Loucy (cell line): ENCODE data around the gene MGAT5B.

Experiments used
- H2AFZ ChIP-seq: fragments of 200-600 bp; sonication (generic); 2 replicates; pipeline ENCODE4 v1.6.0; 2016; ENCODE audit warnings: antibody characterized with exemption, mild to moderate bottlenecking, low read length, moderate library complexity
- H3F3A ChIP-seq: fragments of 200-600 bp; 2 replicates; pipeline ENCODE4 v1.6.0; 2016; ENCODE audit warnings: antibody characterized with exemption, low read depth, mild to moderate bottlenecking
- H3K27me3 ChIP-seq: fragments of 200-600 bp; sonication (generic); 2 replicates; pipeline ENCODE4 v1.6.1; 2014; ENCODE audit warnings: low read length, mild to moderate bottlenecking; ENCODE audit not compliant: insufficient read depth, poor library complexity, severe bottlenecking
- H3K36me3 ChIP-seq: fragments of 200-600 bp; sonication (generic); 2 replicates; pipeline ENCODE4 v1.6.1; 2016; ENCODE audit warnings: low read length; ENCODE audit not compliant: insufficient read depth
- H3K4me1 ChIP-seq: fragments of 200-600 bp; sonication (generic); 2 replicates; pipeline ENCODE4 v1.5.1; 2014; ENCODE audit warnings: low read length, mild to moderate bottlenecking; ENCODE audit not compliant: insufficient read depth, poor library complexity, severe bottlenecking
- H3K4me2 ChIP-seq: fragments of 200-600 bp; sonication (generic); 2 replicates; pipeline ENCODE4 v1.6.0; 2014; ENCODE audit warnings: antibody characterized with exemption, low read length, low read depth, mild to moderate bottlenecking; ENCODE audit not compliant: poor library complexity, severe bottlenecking
- H3K4me3 ChIP-seq: fragments of 200-600 bp; sonication (generic); 2 replicates; pipeline ENCODE4 v1.5.1; 2014; ENCODE audit warnings: low read length, mild to moderate bottlenecking, mixed read lengths; ENCODE audit not compliant: poor library complexity, severe bottlenecking
- H3K79me2 ChIP-seq: fragments of 200-600 bp; sonication (generic); 2 replicates; pipeline ENCODE4 v1.6.1; 2014; ENCODE audit warnings: low read length; ENCODE audit not compliant: insufficient read depth
- H3K9ac ChIP-seq: fragments of 200-600 bp; sonication (generic); 2 replicates; pipeline ENCODE4 v1.6.0; 2014; ENCODE audit warnings: mild to moderate bottlenecking, low read depth, low read length, moderate library complexity; ENCODE audit not compliant: poor library complexity, severe bottlenecking
- H3K9me2 ChIP-seq: fragments of 200-600 bp; sonication (generic); replicated peaks from 2 replicates; pipeline ENCODE4 v1.6.1; 2016; ENCODE audit warnings: low read depth, low read length, mixed read lengths
- H3K9me3 ChIP-seq: fragments of 200-600 bp; sonication (generic); 2 replicates; pipeline ENCODE4 v1.6.1; 2014; ENCODE audit warnings: mild to moderate bottlenecking, antibody characterized with exemption, low read length, low read depth; ENCODE audit not compliant: insufficient read depth
- H4K20me1 ChIP-seq: fragments of 200-600 bp; sonication (generic); 2 replicates; pipeline ENCODE4 v1.6.0; 2014; ENCODE audit warnings: antibody characterized with exemption, low read length, mild to moderate bottlenecking; ENCODE audit not compliant: insufficient read depth, poor library complexity, severe bottlenecking
- CTCF ChIP-seq: fragments of 200-600 bp; sonication (generic); conservative IDR thresholded peaks from 2 replicates; pipeline ENCODE4 v1.5.1; 2014; ENCODE audit warnings: mild to moderate bottlenecking, antibody characterized with exemption, low read length
- EZH2phosphoT487 ChIP-seq: fragments of 200-600 bp; IDR thresholded peaks from 2 replicates; pipeline ENCODE4 v1.6.1; 2018; ENCODE audit warnings: antibody characterized with exemption, mild to moderate bottlenecking, moderate library complexity, borderline replicate concordance

The MGAT5B gene

GRCh38 chr17:76923491-76923890 lies 55.3 kb downstream of the MGAT5B start:
- Histone ChIP-seq H3K4me1 (no peaks in the 10 kb centered on the region), H3K27me3 (no peaks in the 10 kb centered on the region), H3K79me2 (no peaks in the 10 kb centered on the region), H3F3A (no peaks in the 10 kb centered on the region), H3K36me3 (no peaks in the 10 kb centered on the region), H3K9me3 (no peaks in the 10 kb centered on the region), H3K4me2 (no peak overlapping the region), H2AFZ (no peak overlapping the region), H3K9ac (no peak overlapping the region), H3K9me2 (no peaks in the 10 kb centered on the region), H3K4me3 (no peak overlapping the region), H4K20me1 (no peaks in the 10 kb centered on the region)
- no peak for TF ChIP-seq CTCF
- no peak for TF ChIP-seq EZH2phosphoT487

DNA sequence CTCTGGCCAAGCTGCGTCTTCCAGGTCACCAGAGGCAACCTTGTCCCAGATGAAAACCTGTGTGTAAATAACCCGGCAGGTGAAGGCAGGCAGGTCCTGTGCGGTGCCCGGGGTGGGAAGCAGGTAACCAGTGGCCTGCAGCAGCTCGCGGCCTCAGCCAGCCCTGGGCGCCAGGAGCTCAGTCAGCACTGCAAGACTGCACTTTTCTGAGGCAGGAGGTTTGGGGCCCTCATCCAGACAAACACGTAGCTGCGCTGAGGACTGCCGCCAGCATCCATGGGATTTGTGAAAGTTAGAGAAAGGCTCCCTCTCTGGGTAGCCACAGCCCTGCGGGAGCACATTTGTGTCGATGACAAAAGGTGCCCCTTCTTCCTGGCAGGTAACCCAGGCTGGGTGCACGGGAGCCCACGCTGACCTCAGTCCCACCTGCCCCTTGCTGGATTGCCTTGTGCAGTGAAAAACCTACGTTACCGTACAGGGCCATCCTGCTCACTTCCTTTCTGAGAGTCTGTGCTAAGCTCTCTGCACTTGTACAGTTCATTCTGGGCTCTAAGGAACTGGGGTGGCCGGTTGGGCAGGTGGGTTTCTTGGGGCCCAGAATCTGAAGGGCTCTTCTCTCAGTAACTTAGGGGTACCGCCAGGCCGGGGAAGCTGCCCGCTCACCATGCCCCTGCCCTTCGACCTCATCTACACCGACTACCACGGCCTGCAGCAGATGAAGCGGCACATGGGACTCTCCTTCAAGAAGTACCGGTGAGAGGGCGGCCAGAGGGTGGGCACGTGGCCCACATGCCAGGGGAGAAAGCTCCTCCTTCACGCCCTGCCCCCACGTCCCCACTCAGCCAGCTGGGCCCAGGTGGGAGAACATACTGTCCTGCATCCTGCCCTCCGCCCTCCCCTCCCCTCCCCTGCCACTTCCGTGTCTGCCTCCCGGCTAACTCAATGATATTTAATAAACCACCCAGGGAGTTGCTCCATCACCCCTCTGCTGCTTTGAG lies 56.4 kb downstream of the MGAT5B start:
- Histone ChIP-seq H3K4me2 (no peak overlapping the region), H3K4me1 (no peaks in the 10 kb centered on the region), H3K4me3 (no peak overlapping the region), H2AFZ (no peak overlapping the region), H3K9ac (no peak overlapping the region), H3K36me3 (no peaks in the 10 kb centered on the region), H3K27me3 (no peaks in the 10 kb centered on the region), H3K79me2 (no peaks in the 10 kb centered on the region), H3K9me2 (no peaks in the 10 kb centered on the region), H4K20me1 (no peaks in the 10 kb centered on the region), H3F3A (no peaks in the 10 kb centered on the region), H3K9me3 (no peaks in the 10 kb centered on the region)
- TF ChIP-seq EZH2phosphoT487 (no peak), CTCF (no peak)

GRCh38 chr17:76925441-76925891 lies 57.3 kb downstream of the MGAT5B start:
- Histone ChIP-seq H3K27me3 (no peaks in the 10 kb centered on the region), H3K4me2 (no peak overlapping the region), H3K9ac (no peak overlapping the region), H3K9me2 (no peaks in the 10 kb centered on the region), H3K79me2 (no peaks in the 10 kb centered on the region), H2AFZ (no peak overlapping the region), H3K4me3 (no peak overlapping the region), H3F3A (no peaks in the 10 kb centered on the region), H4K20me1 (no peaks in the 10 kb centered on the region), H3K9me3 (no peaks in the 10 kb centered on the region), H3K36me3 (no peaks in the 10 kb centered on the region), H3K4me1 (no peaks in the 10 kb centered on the region)
- TF ChIP-seq CTCF (no peak), EZH2phosphoT487 (no peak)
